Measurements from ENCODE around the gene AMOT. TPM values are rescaled to one million over a fixed set of nuclear protein-coding genes. Genes with fewer than 3 reads are reported as not detected.

The AMOT gene
- total RNA-seq, result 19.1 TPM

GRCh38 chrX:112840382-112841113 lies at the start of gene AMOT:
TSS of gene AMOT (minus strand) at chrX:112840831. CDS start at chrX:112823126, 17,705 bp downstream.

Small RNA genes within 50 kb of the gene (small RNA-seq; reads per million reads assigned to genes)
- gene RN7SL266P, result not detected

Other genes with a start within 250 kb of the AMOT start
- gene LHFPL1, start 160.9 kb downstream of the AMOT start, total RNA-seq, result 2.5 TPM

Data from diencephalon (tissue), 1 donor.